Measurements from ENCODE around the gene CPT1B.

- no peak for TF ChIP-seq POLR2A (IDR thresholded peaks at IDR 0.05)
- TF ChIP-seq CTCF (IDR thresholded peaks at IDR 0.05) = no peak
Observed at GRCh38 chr22:50597097-50597496, 18.9 kb upstream of the CPT1B start.

All from uterus (tissue), 2 donors.